ENCODE results near the gene SHCBP1L. TPM values are rescaled to one million over a fixed set of nuclear protein-coding genes. Genes with fewer than 3 reads are reported as not detected.
A peak's percentile ranks its signal among the peaks of the same experiment; 100 is the strongest.

SHCBP1L gene
- not detected for total RNA-seq

GRCh38 chr1:182952677-182953444 is at the start of gene SHCBP1L:
TSS of gene SHCBP1L (minus strand) at chr1:182953166. CDS start at chr1:182953133, 33 bp downstream.
- no peaks in the 10 kb centered on the region for H3K9me3 ChIP-seq
- peak within 1 kb of the TSS; percentile 21 to 39 for H3K4me3 ChIP-seq
- H3K27ac ChIP-seq = no peak within 1 kb of the TSS
- TF ChIP-seq, protein P1, sequence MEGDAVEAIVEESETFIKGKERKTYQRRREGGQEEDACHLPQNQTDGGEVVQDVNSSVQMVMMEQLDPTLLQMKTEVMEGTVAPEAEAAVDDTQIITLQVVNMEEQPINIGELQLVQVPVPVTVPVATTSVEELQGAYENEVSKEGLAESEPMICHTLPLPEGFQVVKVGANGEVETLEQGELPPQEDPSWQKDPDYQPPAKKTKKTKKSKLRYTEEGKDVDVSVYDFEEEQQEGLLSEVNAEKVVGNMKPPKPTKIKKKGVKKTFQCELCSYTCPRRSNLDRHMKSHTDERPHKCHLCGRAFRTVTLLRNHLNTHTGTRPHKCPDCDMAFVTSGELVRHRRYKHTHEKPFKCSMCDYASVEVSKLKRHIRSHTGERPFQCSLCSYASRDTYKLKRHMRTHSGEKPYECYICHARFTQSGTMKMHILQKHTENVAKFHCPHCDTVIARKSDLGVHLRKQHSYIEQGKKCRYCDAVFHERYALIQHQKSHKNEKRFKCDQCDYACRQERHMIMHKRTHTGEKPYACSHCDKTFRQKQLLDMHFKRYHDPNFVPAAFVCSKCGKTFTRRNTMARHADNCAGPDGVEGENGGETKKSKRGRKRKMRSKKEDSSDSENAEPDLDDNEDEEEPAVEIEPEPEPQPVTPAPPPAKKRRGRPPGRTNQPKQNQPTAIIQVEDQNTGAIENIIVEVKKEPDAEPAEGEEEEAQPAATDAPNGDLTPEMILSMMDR (IDR thresholded peaks at IDR 0.05) = no peak
- H3K4me1 ChIP-seq = peaks cover 0 to 8% of the 10 kb centered on the region in 2 donors
- DNase-seq (ENCODE audit: low spot score) = no peak
- no peaks in the 10 kb centered on the region for H3K36me3 ChIP-seq
- peaks cover 2 to 9% of the 10 kb centered on the region in 2 donors for H3K27me3 ChIP-seq

DNA sequence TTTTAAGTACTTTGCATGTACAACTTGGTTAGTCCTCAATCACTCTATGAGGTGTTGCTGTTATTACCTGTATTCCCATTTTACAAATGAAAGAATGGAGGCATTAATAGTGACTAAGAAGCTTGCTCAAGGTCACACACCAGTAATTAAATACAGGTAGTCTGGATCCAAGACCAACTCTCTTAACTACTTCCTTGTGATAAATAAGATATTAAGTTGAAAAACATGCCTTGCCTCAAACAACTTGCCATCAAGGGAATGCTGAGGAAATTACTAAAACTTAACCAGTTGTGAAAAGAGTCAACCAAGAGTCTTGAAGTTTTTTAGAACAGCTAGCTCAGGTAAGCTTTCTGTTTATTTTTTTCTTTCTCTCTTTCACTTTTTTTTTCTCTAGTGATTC is 49.3 kb upstream of the SHCBP1L start:
- Histone ChIP-seq H3K9me3 (no peaks in the 10 kb centered on the region), H3K27me3 (no peaks in the 10 kb centered on the region), H3K27ac (peak overlapping the region in 1 of 2 donors; percentile 66), H3K4me3 (no peak overlapping the region), H3K4me1 (no peaks in the 10 kb centered on the region), H3K36me3 (no peaks in the 10 kb centered on the region)
- DNase-seq (ENCODE audit: low spot score) = no peak
- TF ChIP-seq, protein P1 (IDR thresholded peaks at IDR 0.05) = no peak

GRCh38 chr1:183000167-183000962 is 47.4 kb upstream of the SHCBP1L start:
- H3K4me1 ChIP-seq = no peaks in the 10 kb centered on the region
- H3K27me3 ChIP-seq = no peaks in the 10 kb centered on the region
- TF ChIP-seq, protein P1 (IDR thresholded peaks at IDR 0.05) = no peak
- no peak overlapping the region for H3K27ac ChIP-seq
- H3K4me3 ChIP-seq = no peak overlapping the region
- DNase-seq (ENCODE audit: low spot score) = no peak
- H3K36me3 ChIP-seq = no peaks in the 10 kb centered on the region
- no peaks in the 10 kb centered on the region for H3K9me3 ChIP-seq

DNA sequence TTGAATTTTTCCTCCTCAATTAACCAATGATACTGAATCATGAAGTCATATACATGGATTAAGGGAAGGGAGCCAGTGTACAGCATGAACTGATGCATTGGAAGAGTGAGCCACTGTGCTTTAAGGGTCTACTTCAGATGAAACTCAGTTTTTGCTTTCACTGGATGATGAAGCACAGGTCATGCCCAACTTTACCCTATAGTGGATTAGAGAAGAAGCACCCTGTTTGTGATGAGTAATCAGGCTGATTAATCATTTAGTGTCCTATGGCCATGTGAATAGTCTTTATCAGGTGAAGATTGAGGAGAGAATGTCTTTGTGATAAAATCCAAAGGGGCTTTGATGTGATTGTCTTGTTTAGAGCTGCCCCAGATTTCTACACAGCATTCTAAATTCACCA is 45.5 kb upstream of the SHCBP1L start:
- H3K4me1 ChIP-seq = no peaks in the 10 kb centered on the region
- H3K36me3 ChIP-seq = no peaks in the 10 kb centered on the region
- TF ChIP-seq, protein P1 (IDR thresholded peaks at IDR 0.05) = no peak
- no peaks in the 10 kb centered on the region for H3K9me3 ChIP-seq
- H3K27me3 ChIP-seq = no peaks in the 10 kb centered on the region
- no peak for DNase-seq (ENCODE audit: low spot score)
- no peak overlapping the region for H3K27ac ChIP-seq
- H3K4me3 ChIP-seq = no peak overlapping the region

- Histone ChIP-seq H3K9me3 (no peaks in the 10 kb centered on the region), H3K4me3 (no peak overlapping the region), H3K27ac (no peak overlapping the region), H3K36me3 (no peaks in the 10 kb centered on the region), H3K27me3 (no peaks in the 10 kb centered on the region), H3K4me1 (no peaks in the 10 kb centered on the region)
- TF ChIP-seq, protein P1 (IDR thresholded peaks at IDR 0.05) = no peak
- no peak for DNase-seq (ENCODE audit: low spot score)
These were observed 43.9 kb upstream of the SHCBP1L start for GRCh38 chr1:182996816-182997215.
